Measurements from ENCODE around the gene HECTD1. TPM values are rescaled to one million over a fixed set of nuclear protein-coding genes. Genes with fewer than 3 reads are reported as not detected.

HECTD1 gene
- total RNA-seq, 1 donor from 2014 or later = 137 TPM

DNA sequence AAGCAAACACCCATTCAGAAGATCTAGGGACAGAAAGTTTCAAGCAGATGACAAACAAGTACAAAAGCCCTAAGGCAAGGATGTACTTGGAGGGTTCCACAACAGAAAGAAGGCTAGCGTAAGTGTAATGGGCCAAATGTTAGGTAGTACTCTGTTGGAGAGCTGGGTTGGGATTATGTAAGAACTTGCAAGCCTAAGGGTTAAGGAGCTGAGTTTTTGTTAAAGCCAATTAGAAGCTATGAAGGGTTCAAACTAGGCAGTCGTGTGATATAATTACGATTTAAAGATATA, 41.4 kb downstream of the HECTD1 start:
- intact Hi-C loops (cut with micrococcal nuclease) = no loop called here
- Histone ChIP-seq H3K4me3 (no peak overlapping the region), H3K27me3 (ENCODE audit: low read depth) (no peaks in the 10 kb centered on the region), H3K9me3 (replicated peaks) (no peaks in the 10 kb centered on the region), H3K36me3 (peaks cover 74% of the 10 kb centered on the region), H3K27ac (replicated peaks) (peak overlapping the region; percentile 46), H3K4me1 (peaks cover 23% of the 10 kb centered on the region)
- TF ChIP-seq, protein P1, sequence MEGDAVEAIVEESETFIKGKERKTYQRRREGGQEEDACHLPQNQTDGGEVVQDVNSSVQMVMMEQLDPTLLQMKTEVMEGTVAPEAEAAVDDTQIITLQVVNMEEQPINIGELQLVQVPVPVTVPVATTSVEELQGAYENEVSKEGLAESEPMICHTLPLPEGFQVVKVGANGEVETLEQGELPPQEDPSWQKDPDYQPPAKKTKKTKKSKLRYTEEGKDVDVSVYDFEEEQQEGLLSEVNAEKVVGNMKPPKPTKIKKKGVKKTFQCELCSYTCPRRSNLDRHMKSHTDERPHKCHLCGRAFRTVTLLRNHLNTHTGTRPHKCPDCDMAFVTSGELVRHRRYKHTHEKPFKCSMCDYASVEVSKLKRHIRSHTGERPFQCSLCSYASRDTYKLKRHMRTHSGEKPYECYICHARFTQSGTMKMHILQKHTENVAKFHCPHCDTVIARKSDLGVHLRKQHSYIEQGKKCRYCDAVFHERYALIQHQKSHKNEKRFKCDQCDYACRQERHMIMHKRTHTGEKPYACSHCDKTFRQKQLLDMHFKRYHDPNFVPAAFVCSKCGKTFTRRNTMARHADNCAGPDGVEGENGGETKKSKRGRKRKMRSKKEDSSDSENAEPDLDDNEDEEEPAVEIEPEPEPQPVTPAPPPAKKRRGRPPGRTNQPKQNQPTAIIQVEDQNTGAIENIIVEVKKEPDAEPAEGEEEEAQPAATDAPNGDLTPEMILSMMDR (IDR thresholded peaks at IDR 0.05; ENCODE audit: borderline replicate concordance) = no peak
- DNase-seq = no peak

DNA sequence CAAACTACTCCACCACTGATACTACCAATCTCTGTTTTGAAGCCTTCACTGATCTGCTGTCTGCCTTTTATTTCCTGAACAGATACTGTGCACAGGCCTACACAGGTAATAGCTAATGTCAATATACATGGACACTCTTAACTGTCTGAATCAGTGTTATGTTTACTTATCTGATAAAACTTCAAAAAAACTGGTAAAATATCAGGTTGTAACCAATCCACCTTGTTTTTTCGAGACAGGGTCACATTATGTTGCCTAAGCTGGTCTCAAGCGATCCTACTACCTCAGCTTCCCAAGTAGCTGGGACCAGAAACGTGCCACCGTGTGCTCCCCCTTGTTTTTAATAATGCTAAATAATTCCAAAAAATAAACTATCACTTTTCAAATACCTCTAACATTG, 43.5 kb downstream of the HECTD1 start:
- intact Hi-C loops (cut with micrococcal nuclease) = no loop called here
- peaks cover 72% of the 10 kb centered on the region for H3K36me3 ChIP-seq
- H3K4me1 ChIP-seq = peaks cover 23% of the 10 kb centered on the region
- H3K27ac ChIP-seq (replicated peaks) = no peak overlapping the region
- DNase-seq = no peak
- no peaks in the 10 kb centered on the region for H3K9me3 ChIP-seq (replicated peaks)
- no peak overlapping the region for H3K4me3 ChIP-seq
- no peaks in the 10 kb centered on the region for H3K27me3 ChIP-seq (ENCODE audit: low read depth)
- TF ChIP-seq, protein P1 (IDR thresholded peaks at IDR 0.05; ENCODE audit: borderline replicate concordance) = no peak

GRCh38 chr14:31162910-31163649, 44.5 kb downstream of the HECTD1 start:
- no peaks in the 10 kb centered on the region for H3K9me3 ChIP-seq (replicated peaks)
- H3K4me3 ChIP-seq = no peak overlapping the region
- H3K4me1 ChIP-seq = peaks cover 23% of the 10 kb centered on the region
- H3K27me3 ChIP-seq (ENCODE audit: low read depth) = no peaks in the 10 kb centered on the region
- intact Hi-C loops (cut with micrococcal nuclease) = no loop called here
- H3K36me3 ChIP-seq = peaks cover 72% of the 10 kb centered on the region
- H3K27ac ChIP-seq (replicated peaks) = no peak overlapping the region
- no peak for DNase-seq
- TF ChIP-seq, protein P1 (IDR thresholded peaks at IDR 0.05; ENCODE audit: borderline replicate concordance) = no peak

GRCh38 chr14:31161274-31161673, 46.3 kb downstream of the HECTD1 start:
- Histone ChIP-seq H3K4me3 (no peak overlapping the region), H3K9me3 (replicated peaks) (no peaks in the 10 kb centered on the region), H3K27ac (replicated peaks) (no peak overlapping the region), H3K36me3 (peaks cover 70% of the 10 kb centered on the region), H3K4me1 (peaks cover 18% of the 10 kb centered on the region), H3K27me3 (ENCODE audit: low read depth) (no peaks in the 10 kb centered on the region)
- TF ChIP-seq, protein P1 (IDR thresholded peaks at IDR 0.05; ENCODE audit: borderline replicate concordance) = no peak
- intact Hi-C loops (cut with micrococcal nuclease) = no loop called here
- DNase-seq = no peak

DNA sequence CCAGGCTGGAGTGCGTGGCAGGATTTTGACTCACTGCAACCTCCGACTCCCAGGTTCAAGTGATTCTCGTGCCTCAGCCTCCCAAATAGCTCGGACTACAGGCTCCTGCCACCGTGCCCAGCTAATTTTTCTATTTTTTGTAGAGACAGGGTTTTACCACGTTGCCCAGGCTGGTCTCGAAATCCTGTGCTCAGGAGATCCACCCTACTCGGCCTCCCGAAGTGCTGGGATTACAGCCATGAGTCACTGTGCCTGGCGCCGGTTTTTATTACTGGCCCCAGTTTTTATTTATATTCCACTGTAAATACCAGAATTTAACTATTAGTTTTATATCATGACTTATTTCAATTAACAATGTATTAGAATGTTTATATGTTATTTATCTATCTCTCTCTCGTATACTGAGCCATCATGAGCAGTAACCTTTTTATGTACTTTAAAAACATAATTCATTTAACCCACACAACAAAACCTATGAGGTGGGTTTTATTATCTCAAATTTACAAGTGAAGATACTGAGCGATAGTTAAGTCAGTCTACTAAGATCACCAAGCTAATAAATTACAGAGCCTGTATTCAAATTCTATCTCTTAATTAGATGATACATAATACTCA, 47.8 kb downstream of the HECTD1 start:
- no peaks in the 10 kb centered on the region for H3K9me3 ChIP-seq (replicated peaks)
- peaks cover 81% of the 10 kb centered on the region for H3K36me3 ChIP-seq
- no peak for DNase-seq
- H3K27ac ChIP-seq (replicated peaks) = no peak overlapping the region
- TF ChIP-seq, protein P1 (IDR thresholded peaks at IDR 0.05; ENCODE audit: borderline replicate concordance) = no peak
- peaks cover 3% of the 10 kb centered on the region for H3K4me1 ChIP-seq
- intact Hi-C loops (cut with micrococcal nuclease) = no loop called here
- no peaks in the 10 kb centered on the region for H3K27me3 ChIP-seq (ENCODE audit: low read depth)
- no peak overlapping the region for H3K4me3 ChIP-seq
